GM12878 (cell line): ENCODE results near the gene CADM2. TPM values are rescaled to one million over a fixed set of nuclear protein-coding genes. Genes with fewer than 3 reads are reported as not detected.

Experiments
- ATAC-seq: fragments of 200-7000 bp; cut with Tn5 transposase; 3 replicates; pipeline ENCODE4 v1.9.1; 2020; ENCODE audit warnings: mild to moderate bottlenecking, moderate library complexity
- BruUV-seq: library from RNA; stranded (reverse); fragments of 400-500 nt; replicated peaks from 2 replicates; lab custom pipeline; 2021; lab: Mats Ljungman, UMichigan
- CTCF ChIA-PET: fragments of 300-600 bp; sonication (Branson Sonifier 250); formaldehyde crosslinking; extraction: SDS; loops from one replicate; lab custom pipeline; 2021; ENCODE audit warnings: inconsistent platforms; lab: Yijun Ruan, JAX
- POLR2A ChIA-PET: fragments of 350-600 bp; formaldehyde crosslinking; extraction: SDS; loops from one replicate; lab custom pipeline; 2021; ENCODE audit warnings: inconsistent platforms; lab: Charles Lee
- RAD21 ChIA-PET: fragments of 300-600 bp; sonication (Branson Sonifier 250); formaldehyde crosslinking; loops from one replicate; lab custom pipeline; 2023; ENCODE audit warnings: antibody characterized with exemption; ENCODE audit not compliant: unreplicated experiment; lab: Charles Lee
- SMC1A ChIA-PET: fragments of 300-600 bp; sonication (Branson Sonifier 250); formaldehyde crosslinking; loops from one replicate; lab custom pipeline; 2023; ENCODE audit not compliant: unreplicated experiment, uncharacterized antibody; lab: Charles Lee
- DNase-seq: peaks from one replicate; pipeline ENCODE4 v3.0.0-alpha.2; 2011; ENCODE audit warnings: low read depth, low spot score
- FAIRE-seq: peaks from 3 replicates; lab custom pipeline; 2011; peaks lifted over from hg19 to GRCh38; lab: Jason Lieb, UNC
- H2AFZ ChIP-seq: 2 replicates; pipeline ENCODE4 v1.6.0; 2011; ENCODE audit warnings: low read depth, low read length, control low read depth; ENCODE audit not compliant: control insufficient read depth
- H3K27ac ChIP-seq: 2 replicates; pipeline ENCODE4 v1.5.1; 2011; ENCODE audit warnings: control low read depth; ENCODE audit not compliant: control insufficient read depth, insufficient read depth
- H3K27me3 ChIP-seq, 2 experiments: replicated peaks in 1 of 2; 2 replicates each; pipeline versions ENCODE4 v1.6.0 to v1.6.1; 2011; ENCODE audit warnings: low read length in 1 of 2; ENCODE audit not compliant: control insufficient read depth in 2 of 2, insufficient read depth in 2 of 2
- H3K36me3 ChIP-seq, 2 experiments: 2 replicates each; pipeline ENCODE4 v1.5.1; 2011; ENCODE audit warnings: low read length in 1 of 2; ENCODE audit not compliant: control insufficient read depth in 2 of 2, insufficient read depth in 2 of 2
- H3K4me1 ChIP-seq: 2 replicates; pipeline ENCODE4 v1.6.1; 2011; ENCODE audit warnings: mild to moderate bottlenecking, low read length, moderate library complexity, mixed read lengths; ENCODE audit not compliant: control insufficient read depth, insufficient read depth
- H3K4me2 ChIP-seq: 2 replicates; pipeline ENCODE4 v1.6.0; 2011; ENCODE audit warnings: control low read depth; ENCODE audit not compliant: control insufficient read depth, insufficient read depth
- H3K4me3 ChIP-seq: fragments of 200-600 bp; sonication (generic); 2 replicates; pipeline ENCODE4 v1.5.1; 2016
- H3K79me2 ChIP-seq: 2 replicates; pipeline ENCODE4 v1.6.0; 2011; ENCODE audit warnings: low read length; ENCODE audit not compliant: control insufficient read depth, insufficient read depth
- H3K9ac ChIP-seq: 2 replicates; pipeline ENCODE4 v1.8.0; 2011; ENCODE audit warnings: low read length, control low read depth, mixed read lengths; ENCODE audit not compliant: control insufficient read depth, insufficient read depth
- H3K9me3 ChIP-seq: replicated peaks from 3 replicates; pipeline ENCODE4 v1.5.1; 2011; ENCODE audit warnings: mild to moderate bottlenecking, low read length; ENCODE audit not compliant: control insufficient read depth, insufficient read depth
- H4K20me1 ChIP-seq: 2 replicates; pipeline ENCODE4 v1.6.0; 2011; ENCODE audit not compliant: control insufficient read depth, insufficient read depth
- FOXM1 ChIP-seq: IDR thresholded peaks from 2 replicates; pipeline ENCODE4 v1.6.1; 2012; ENCODE audit warnings: low read depth, mild to moderate bottlenecking, inconsistent platforms, low read length, moderate library complexity
- IRF4 ChIP-seq: IDR thresholded peaks from 2 replicates; pipeline ENCODE4 v1.6.1; 2011; ENCODE audit warnings: low read depth, low read length
- MTA2 ChIP-seq: fragments of 450-650 bp; IDR thresholded peaks from 2 replicates; pipeline ENCODE4 v1.6.1; 2016; ENCODE audit warnings: low read depth, mild to moderate bottlenecking, moderate library complexity
- MTA3 ChIP-seq: IDR thresholded peaks from 2 replicates; pipeline ENCODE4 v1.6.1; 2012; ENCODE audit warnings: low read length, inconsistent platforms, borderline replicate concordance
- NBN ChIP-seq: fragments of 450-650 bp; IDR thresholded peaks from 2 replicates; pipeline ENCODE4 v1.6.1; 2016
- NFYA ChIP-seq: IDR thresholded peaks from 2 replicates; pipeline ENCODE4 v1.6.1; 2011; ENCODE audit warnings: low read depth, mild to moderate bottlenecking, low read length, improper control_type of control experiment, borderline replicate concordance
- NR2C2 ChIP-seq: IDR thresholded peaks from 2 replicates; pipeline ENCODE4 v1.6.1; 2011; ENCODE audit warnings: borderline replicate concordance, low read depth; ENCODE audit not compliant: control insufficient read depth, insufficient read length
- RAD51 ChIP-seq: fragments of 450-650 bp; IDR thresholded peaks from 2 replicates; pipeline ENCODE4 v1.6.1; 2016; ENCODE audit warnings: moderate library complexity, mild to moderate bottlenecking, inconsistent platforms
- RUNX3 ChIP-seq: IDR thresholded peaks from 2 replicates; pipeline ENCODE4 v1.6.1; 2012; ENCODE audit warnings: low read length, inconsistent platforms
- SIN3A ChIP-seq: IDR thresholded peaks from 2 replicates; pipeline ENCODE4 v1.6.1; 2012; ENCODE audit warnings: low read depth, low read length, improper control_type of control experiment
- SRF ChIP-seq, 2 experiments: IDR thresholded peaks; 2 replicates each; pipeline ENCODE4 v1.6.1; 2011; ENCODE audit warnings: low read depth in 2 of 2, low read length in 2 of 2, mild to moderate bottlenecking in 1 of 2, moderate library complexity in 1 of 2
- WGBS: methylation state at CpG from one replicate; pipeline ENCODE4 v1.1.6; 2016; ENCODE audit warnings: low lambda C conversion rate; ENCODE audit not compliant: insufficient replicate concordance, insufficient coverage; ENCODE audit errors: missing lambda C conversion rate; 5-methylcytosine and 5-hydroxymethylcytosine counted together
- in situ Hi-C: fragments of 300-500 bp; cut with MboI; formaldehyde crosslinking; loops from 9 replicates; pipeline ENCODE4 v1.14.3; 2018; ENCODE audit warnings: mixed read lengths
- intact Hi-C: fragments of 100-400 bp; cut with micrococcal nuclease; formaldehyde crosslinking; loops from one replicate; pipeline ENCODE4 v1.14.2; 2022; ENCODE audit not compliant: unreplicated experiment
- polyA plus RNA-seq, 11 experiments: library from polyadenylated mRNA; depleted of rRNA in 4 of 11; unstranded in 6 of 11; stranded (reverse) in 5 of 11; fragments of >200 nt; fragmentation: Nextera tagmentation in 4 of 11; fragmentation: Illumina TruSeq in 1 of 11; extraction: Ambion mirVana in 4 of 11; extraction: Trizol in 1 of 11; gene quantifications; 1 replicate in 1 of 11; 2 replicates in 10 of 11; pipeline versions ENCODE4 v1.2.1 to v1.2.3, GENCODE V29; 2011 to 2016; ENCODE audit warnings: inconsistent platforms in 2 of 11, missing spikeins in 2 of 11, low read depth in 1 of 11
- total RNA-seq, 4 experiments: library from RNA; depleted of rRNA in 3 of 4; stranded (reverse); fragments of >200 nt in 3 of 4; fragmentation: Illumina TruSeq in 1 of 4; extraction: Trizol in 1 of 4; gene quantifications; 2 replicates each; pipeline versions ENCODE4 v1.2.1 to v1.2.3, GENCODE V29; 2013 to 2021
- TF ChIP-seq, protein P1 (sequence below): fragments of 450-650 bp; conservative IDR thresholded peaks from 2 replicates; pipeline ENCODE4 v1.6.1; 2017; ENCODE audit warnings: mild to moderate bottlenecking, moderate library complexity
- TF ChIP-seq, protein P2 (sequence below): fragments of 450-650 bp; formaldehyde crosslinking; IDR thresholded peaks from 2 replicates; pipeline ENCODE4 v1.4.0; 2020; ENCODE audit warnings: mild to moderate bottlenecking, moderate library complexity

The CADM2 gene
- total and polyA plus RNA-seq, 10 of the 15 experiments (the other 5 are each of a cell fraction or from before 2014, with no cell fraction given): 0.13 TPM; not detected in 9

DNA sequence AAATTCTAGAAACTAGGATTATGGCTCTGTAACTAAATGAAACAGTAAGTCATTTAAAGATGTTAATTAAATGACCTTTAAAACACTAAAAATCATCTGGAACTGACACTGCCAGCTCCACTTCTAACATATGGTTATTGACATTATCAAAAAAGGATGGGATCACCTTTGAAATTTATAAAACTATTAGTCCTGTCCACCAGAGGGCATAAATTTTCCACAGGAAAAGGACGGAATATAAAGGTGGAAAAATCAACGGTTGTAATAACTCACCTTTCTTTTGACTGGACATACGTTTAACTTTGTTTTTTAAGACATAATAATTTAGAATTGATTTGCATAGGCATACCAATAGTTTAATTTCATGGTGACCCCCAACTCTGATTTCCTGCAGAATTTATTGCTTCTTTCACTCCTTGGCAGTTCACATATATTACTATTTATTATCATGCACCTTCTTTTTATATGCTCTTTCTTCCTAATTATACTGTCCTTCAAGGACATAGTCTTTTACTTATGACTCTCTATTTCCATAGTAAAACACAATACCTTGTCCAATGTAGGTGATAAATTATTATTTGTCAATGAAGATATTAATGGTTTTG lies 345.7 kb downstream of the CADM2 start:
- BruUV-seq: no TSS peak
- H3K4me2 ChIP-seq: no peak overlapping the region
- no peaks in the 10 kb centered on the region for H4K20me1 ChIP-seq
- ChIA-PET RAD21 (no interaction called here), POLR2A (no interaction called here), SMC1A (interaction anchor here (2.1 kb wide), 1 partner anchor 263 kb away, joined by 5 read pairs; no protein-coding TSS in a partner anchor), CTCF (interaction anchor here (0.7 to 1.4 kb wide), 3 partner anchors 56 to 271 kb away, joined by 3 read pairs; no protein-coding TSS in a partner anchor)
- H3K4me3 ChIP-seq: no peak overlapping the region
- TF ChIP-seq MTA2 (no peak), MTA3 (no peak)
- WGBS: 22% methylated on average over 3 of the region's 3 CpGs
- H3K9ac ChIP-seq: no peak overlapping the region
- in situ Hi-C loops: no loop called here
- intact Hi-C loops: no loop called here
- no peaks in the 10 kb centered on the region for H3K36me3 ChIP-seq
- H3K79me2 ChIP-seq: no peaks in the 10 kb centered on the region
- H3K27ac ChIP-seq: no peak overlapping the region
- no peak for ATAC-seq
- H3K9me3 ChIP-seq: no peaks in the 10 kb centered on the region
- H3K4me1 ChIP-seq: no peaks in the 10 kb centered on the region
- no peaks in the 10 kb centered on the region for H3K27me3 ChIP-seq
- H2AFZ ChIP-seq: no peak overlapping the region
- no peak for DNase-seq
- no peak for FAIRE-seq

DNA sequence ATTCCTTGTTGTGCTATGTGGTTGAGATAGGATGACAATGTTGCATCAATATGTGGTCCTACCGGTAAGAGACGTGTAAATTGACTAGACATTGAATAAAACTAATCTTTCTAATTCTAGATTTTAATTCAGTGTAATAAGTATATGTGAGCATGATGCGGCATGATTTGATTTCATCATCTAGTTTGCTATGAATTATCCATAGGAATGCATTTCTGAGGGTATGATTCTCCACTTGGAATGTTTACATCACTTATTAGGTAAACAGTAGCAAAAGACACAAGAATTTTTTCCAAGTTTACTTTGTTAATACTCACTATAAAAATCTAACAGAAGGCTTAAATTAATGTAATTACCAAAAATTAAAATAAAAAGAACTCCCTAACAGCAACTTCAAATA lies 353.5 kb downstream of the CADM2 start:
- no peaks in the 10 kb centered on the region for H3K79me2 ChIP-seq
- DNase-seq: no peak
- RAD21 ChIA-PET: no interaction called here
- H2AFZ ChIP-seq: no peak overlapping the region
- intact Hi-C loops (no loop called here), in situ Hi-C loops (no loop called here)
- H3K27me3 ChIP-seq: no peaks in the 10 kb centered on the region
- H3K4me2 ChIP-seq: no peak overlapping the region
- CTCF ChIA-PET: interaction anchor here (1.3 kb wide), 1 partner anchor 10 kb away, joined by 3 read pairs; no protein-coding TSS in a partner anchor
- POLR2A ChIA-PET: no interaction called here
- 3% methylated on average over 3 of the region's 3 CpGs for WGBS
- BruUV-seq: no TSS peak
- H3K9me3 ChIP-seq: no peaks in the 10 kb centered on the region
- SMC1A ChIA-PET: interaction anchor here (1.5 kb wide), 1 partner anchor 9 kb away, joined by 4 read pairs; no protein-coding TSS in a partner anchor
- no peak overlapping the region for H3K4me3 ChIP-seq
- no peak overlapping the region for H3K9ac ChIP-seq
- no peak for ATAC-seq
- no peaks in the 10 kb centered on the region for H4K20me1 ChIP-seq
- H3K36me3 ChIP-seq: no peaks in the 10 kb centered on the region
- H3K4me1 ChIP-seq: no peaks in the 10 kb centered on the region
- no peak overlapping the region for H3K27ac ChIP-seq
- FAIRE-seq: no peak
- TF ChIP-seq IRF4 (no peak), FOXM1 (no peak), NFYA (no peak), SIN3A (no peak), NR2C2 (no peak), RUNX3 (no peak), RAD51 (no peak), NBN (no peak), SRF (IDR thresholded peaks at IDR 0.05; ENCODE audit: low read depth in 2 of 2, low read length in 2 of 2) (no peak)
- TF ChIP-seq, protein P1, sequence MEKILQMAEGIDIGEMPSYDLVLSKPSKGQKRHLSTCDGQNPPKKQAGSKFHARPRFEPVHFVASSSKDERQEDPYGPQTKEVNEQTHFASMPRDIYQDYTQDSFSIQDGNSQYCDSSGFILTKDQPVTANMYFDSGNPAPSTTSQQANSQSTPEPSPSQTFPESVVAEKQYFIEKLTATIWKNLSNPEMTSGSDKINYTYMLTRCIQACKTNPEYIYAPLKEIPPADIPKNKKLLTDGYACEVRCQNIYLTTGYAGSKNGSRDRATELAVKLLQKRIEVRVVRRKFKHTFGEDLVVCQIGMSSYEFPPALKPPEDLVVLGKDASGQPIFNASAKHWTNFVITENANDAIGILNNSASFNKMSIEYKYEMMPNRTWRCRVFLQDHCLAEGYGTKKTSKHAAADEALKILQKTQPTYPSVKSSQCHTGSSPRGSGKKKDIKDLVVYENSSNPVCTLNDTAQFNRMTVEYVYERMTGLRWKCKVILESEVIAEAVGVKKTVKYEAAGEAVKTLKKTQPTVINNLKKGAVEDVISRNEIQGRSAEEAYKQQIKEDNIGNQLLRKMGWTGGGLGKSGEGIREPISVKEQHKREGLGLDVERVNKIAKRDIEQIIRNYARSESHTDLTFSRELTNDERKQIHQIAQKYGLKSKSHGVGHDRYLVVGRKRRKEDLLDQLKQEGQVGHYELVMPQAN: no peak
- TF ChIP-seq, protein P2, sequence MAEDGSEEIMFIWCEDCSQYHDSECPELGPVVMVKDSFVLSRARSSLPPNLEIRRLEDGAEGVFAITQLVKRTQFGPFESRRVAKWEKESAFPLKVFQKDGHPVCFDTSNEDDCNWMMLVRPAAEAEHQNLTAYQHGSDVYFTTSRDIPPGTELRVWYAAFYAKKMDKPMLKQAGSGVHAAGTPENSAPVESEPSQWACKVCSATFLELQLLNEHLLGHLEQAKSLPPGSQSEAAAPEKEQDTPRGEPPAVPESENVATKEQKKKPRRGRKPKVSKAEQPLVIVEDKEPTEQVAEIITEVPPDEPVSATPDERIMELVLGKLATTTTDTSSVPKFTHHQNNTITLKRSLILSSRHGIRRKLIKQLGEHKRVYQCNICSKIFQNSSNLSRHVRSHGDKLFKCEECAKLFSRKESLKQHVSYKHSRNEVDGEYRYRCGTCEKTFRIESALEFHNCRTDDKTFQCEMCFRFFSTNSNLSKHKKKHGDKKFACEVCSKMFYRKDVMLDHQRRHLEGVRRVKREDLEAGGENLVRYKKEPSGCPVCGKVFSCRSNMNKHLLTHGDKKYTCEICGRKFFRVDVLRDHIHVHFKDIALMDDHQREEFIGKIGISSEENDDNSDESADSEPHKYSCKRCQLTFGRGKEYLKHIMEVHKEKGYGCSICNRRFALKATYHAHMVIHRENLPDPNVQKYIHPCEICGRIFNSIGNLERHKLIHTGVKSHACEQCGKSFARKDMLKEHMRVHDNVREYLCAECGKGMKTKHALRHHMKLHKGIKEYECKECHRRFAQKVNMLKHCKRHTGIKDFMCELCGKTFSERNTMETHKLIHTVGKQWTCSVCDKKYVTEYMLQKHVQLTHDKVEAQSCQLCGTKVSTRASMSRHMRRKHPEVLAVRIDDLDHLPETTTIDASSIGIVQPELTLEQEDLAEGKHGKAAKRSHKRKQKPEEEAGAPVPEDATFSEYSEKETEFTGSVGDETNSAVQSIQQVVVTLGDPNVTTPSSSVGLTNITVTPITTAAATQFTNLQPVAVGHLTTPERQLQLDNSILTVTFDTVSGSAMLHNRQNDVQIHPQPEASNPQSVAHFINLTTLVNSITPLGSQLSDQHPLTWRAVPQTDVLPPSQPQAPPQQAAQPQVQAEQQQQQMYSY (CRISPR knock-in tag): no peak
